ENCODE measurements around the gene ZNF281. TPM values are rescaled to one million over a fixed set of nuclear protein-coding genes. Genes with fewer than 3 reads are reported as not detected.

Gene ZNF281
- total RNA-seq, 1 experiment from 2014 or later: 47.7 TPM

DNA sequence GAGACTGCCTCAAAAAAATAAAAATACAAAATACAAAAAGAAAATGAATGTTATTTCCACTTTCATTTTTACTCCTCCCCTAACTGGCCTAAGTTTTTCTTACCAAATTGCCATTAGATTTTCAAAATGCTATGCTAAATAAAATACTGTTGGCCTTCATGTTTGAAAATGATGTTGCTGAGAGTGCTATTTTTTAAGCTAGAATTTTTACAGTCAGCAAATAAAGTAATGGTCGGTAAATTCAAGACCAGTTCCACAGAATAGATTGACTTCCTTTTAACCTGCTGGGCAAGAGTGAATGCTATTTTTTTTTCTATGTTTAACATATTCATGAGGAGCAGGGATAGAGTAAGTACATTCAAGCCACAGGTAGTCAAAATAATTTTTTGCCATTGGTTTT lies 31.7 kb downstream of the ZNF281 start:
- DNase-seq (ENCODE audit: low spot score) (no peak), ATAC-seq (no peak)
- CTCF ChIA-PET: no interaction called here
- TF ChIP-seq, protein P1, sequence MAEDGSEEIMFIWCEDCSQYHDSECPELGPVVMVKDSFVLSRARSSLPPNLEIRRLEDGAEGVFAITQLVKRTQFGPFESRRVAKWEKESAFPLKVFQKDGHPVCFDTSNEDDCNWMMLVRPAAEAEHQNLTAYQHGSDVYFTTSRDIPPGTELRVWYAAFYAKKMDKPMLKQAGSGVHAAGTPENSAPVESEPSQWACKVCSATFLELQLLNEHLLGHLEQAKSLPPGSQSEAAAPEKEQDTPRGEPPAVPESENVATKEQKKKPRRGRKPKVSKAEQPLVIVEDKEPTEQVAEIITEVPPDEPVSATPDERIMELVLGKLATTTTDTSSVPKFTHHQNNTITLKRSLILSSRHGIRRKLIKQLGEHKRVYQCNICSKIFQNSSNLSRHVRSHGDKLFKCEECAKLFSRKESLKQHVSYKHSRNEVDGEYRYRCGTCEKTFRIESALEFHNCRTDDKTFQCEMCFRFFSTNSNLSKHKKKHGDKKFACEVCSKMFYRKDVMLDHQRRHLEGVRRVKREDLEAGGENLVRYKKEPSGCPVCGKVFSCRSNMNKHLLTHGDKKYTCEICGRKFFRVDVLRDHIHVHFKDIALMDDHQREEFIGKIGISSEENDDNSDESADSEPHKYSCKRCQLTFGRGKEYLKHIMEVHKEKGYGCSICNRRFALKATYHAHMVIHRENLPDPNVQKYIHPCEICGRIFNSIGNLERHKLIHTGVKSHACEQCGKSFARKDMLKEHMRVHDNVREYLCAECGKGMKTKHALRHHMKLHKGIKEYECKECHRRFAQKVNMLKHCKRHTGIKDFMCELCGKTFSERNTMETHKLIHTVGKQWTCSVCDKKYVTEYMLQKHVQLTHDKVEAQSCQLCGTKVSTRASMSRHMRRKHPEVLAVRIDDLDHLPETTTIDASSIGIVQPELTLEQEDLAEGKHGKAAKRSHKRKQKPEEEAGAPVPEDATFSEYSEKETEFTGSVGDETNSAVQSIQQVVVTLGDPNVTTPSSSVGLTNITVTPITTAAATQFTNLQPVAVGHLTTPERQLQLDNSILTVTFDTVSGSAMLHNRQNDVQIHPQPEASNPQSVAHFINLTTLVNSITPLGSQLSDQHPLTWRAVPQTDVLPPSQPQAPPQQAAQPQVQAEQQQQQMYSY (CRISPR knock-in tag; IDR thresholded peaks at IDR 0.05): no peak
- TF ChIP-seq, protein P2, sequence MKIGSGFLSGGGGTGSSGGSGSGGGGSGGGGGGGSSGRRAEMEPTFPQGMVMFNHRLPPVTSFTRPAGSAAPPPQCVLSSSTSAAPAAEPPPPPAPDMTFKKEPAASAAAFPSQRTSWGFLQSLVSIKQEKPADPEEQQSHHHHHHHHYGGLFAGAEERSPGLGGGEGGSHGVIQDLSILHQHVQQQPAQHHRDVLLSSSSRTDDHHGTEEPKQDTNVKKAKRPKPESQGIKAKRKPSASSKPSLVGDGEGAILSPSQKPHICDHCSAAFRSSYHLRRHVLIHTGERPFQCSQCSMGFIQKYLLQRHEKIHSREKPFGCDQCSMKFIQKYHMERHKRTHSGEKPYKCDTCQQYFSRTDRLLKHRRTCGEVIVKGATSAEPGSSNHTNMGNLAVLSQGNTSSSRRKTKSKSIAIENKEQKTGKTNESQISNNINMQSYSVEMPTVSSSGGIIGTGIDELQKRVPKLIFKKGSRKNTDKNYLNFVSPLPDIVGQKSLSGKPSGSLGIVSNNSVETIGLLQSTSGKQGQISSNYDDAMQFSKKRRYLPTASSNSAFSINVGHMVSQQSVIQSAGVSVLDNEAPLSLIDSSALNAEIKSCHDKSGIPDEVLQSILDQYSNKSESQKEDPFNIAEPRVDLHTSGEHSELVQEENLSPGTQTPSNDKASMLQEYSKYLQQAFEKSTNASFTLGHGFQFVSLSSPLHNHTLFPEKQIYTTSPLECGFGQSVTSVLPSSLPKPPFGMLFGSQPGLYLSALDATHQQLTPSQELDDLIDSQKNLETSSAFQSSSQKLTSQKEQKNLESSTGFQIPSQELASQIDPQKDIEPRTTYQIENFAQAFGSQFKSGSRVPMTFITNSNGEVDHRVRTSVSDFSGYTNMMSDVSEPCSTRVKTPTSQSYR (CRISPR knock-in tag; IDR thresholded peaks at IDR 0.05): no peak
- TF ChIP-seq, protein P3, sequence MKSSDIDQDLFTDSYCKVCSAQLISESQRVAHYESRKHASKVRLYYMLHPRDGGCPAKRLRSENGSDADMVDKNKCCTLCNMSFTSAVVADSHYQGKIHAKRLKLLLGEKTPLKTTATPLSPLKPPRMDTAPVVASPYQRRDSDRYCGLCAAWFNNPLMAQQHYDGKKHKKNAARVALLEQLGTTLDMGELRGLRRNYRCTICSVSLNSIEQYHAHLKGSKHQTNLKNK (CRISPR knock-in tag; IDR thresholded peaks at IDR 0.05): no peak
- TF ChIP-seq, protein P4, sequence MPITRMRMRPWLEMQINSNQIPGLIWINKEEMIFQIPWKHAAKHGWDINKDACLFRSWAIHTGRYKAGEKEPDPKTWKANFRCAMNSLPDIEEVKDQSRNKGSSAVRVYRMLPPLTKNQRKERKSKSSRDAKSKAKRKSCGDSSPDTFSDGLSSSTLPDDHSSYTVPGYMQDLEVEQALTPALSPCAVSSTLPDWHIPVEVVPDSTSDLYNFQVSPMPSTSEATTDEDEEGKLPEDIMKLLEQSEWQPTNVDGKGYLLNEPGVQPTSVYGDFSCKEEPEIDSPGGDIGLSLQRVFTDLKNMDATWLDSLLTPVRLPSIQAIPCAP (CRISPR knock-in tag; IDR thresholded peaks at IDR 0.05): no peak
- TF ChIP-seq SP1 (CRISPR knock-in tag; conservative IDR thresholded peaks at IDR 0.05): no peak
- TF ChIP-seq, protein P5, sequence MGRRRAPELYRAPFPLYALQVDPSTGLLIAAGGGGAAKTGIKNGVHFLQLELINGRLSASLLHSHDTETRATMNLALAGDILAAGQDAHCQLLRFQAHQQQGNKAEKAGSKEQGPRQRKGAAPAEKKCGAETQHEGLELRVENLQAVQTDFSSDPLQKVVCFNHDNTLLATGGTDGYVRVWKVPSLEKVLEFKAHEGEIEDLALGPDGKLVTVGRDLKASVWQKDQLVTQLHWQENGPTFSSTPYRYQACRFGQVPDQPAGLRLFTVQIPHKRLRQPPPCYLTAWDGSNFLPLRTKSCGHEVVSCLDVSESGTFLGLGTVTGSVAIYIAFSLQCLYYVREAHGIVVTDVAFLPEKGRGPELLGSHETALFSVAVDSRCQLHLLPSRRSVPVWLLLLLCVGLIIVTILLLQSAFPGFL (CRISPR knock-in tag; IDR thresholded peaks at IDR 0.05; ENCODE audit: borderline replicate concordance): no peak
- no peak for TF ChIP-seq FOXK1 (CRISPR knock-in tag; IDR thresholded peaks at IDR 0.05)
- no peak for TF ChIP-seq TCF7 (CRISPR knock-in tag; IDR thresholded peaks at IDR 0.05; ENCODE audit: low read depth)
- no peak for TF ChIP-seq ETV6 (CRISPR knock-in tag; IDR thresholded peaks at IDR 0.05)
- TF ChIP-seq, protein P6, sequence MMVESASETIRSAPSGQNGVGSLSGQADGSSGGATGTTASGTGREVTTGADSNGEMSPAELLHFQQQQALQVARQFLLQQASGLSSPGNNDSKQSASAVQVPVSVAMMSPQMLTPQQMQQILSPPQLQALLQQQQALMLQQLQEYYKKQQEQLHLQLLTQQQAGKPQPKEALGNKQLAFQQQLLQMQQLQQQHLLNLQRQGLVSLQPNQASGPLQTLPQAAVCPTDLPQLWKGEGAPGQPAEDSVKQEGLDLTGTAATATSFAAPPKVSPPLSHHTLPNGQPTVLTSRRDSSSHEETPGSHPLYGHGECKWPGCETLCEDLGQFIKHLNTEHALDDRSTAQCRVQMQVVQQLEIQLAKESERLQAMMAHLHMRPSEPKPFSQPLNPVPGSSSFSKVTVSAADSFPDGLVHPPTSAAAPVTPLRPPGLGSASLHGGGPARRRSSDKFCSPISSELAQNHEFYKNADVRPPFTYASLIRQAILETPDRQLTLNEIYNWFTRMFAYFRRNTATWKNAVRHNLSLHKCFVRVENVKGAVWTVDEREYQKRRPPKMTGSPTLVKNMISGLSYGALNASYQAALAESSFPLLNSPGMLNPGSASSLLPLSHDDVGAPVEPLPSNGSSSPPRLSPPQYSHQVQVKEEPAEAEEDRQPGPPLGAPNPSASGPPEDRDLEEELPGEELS (CRISPR knock-in tag; IDR thresholded peaks at IDR 0.05): no peak
- no peak for TF ChIP-seq FOXJ3 (CRISPR knock-in tag; IDR thresholded peaks at IDR 0.05; ENCODE audit: borderline replicate concordance)
- TF ChIP-seq GTF2I (CRISPR knock-in tag; conservative IDR thresholded peaks at IDR 0.05): no peak
- TF ChIP-seq FOXP1 (CRISPR knock-in tag; IDR thresholded peaks at IDR 0.05; ENCODE audit: borderline replicate concordance): no peak
- no peak for TF ChIP-seq MYBL2 (CRISPR knock-in tag; IDR thresholded peaks at IDR 0.05)
- TF ChIP-seq ZNF138 (CRISPR knock-in tag; conservative IDR thresholded peaks at IDR 0.05): no peak
- no peak for TF ChIP-seq MXD4 (CRISPR knock-in tag; IDR thresholded peaks at IDR 0.05; ENCODE audit: borderline replicate concordance)
- TF ChIP-seq GABPB1 (CRISPR knock-in tag; IDR thresholded peaks at IDR 0.05): no peak
- no peak for TF ChIP-seq ZNF232 (CRISPR knock-in tag; IDR thresholded peaks at IDR 0.05)
- no peak overlapping the region for H3K27ac Mint-ChIP-seq
- H3K36me3 Mint-ChIP-seq: no peaks in the 10 kb centered on the region; the same call in 1 of the 2 replicates
- no peak overlapping the region for H3K4me3 Mint-ChIP-seq
- POLR2A ChIA-PET: no interaction called here
- H3K4me1 Mint-ChIP-seq: peaks cover 69% of the 10 kb centered on the region
- H3K27me3 Mint-ChIP-seq (ENCODE audit: low read depth): no peaks in the 10 kb centered on the region; the same call in 1 of the 2 replicates
- H3K9me3 Mint-ChIP-seq: peaks cover 6% of the 10 kb centered on the region; the same call in 1 of the 2 replicates
